Ovary (tissue), 9 donors: ENCODE results near the gene OR51B4. TPM values are rescaled to one million over a fixed set of nuclear protein-coding genes. Genes with fewer than 3 reads are reported as not detected.
"Not testable (repeated sequence)": the region's sequence is repeated elsewhere in the genome, so short reads cannot be mapped to it uniquely, and the experiment has no call there.

ENCODE experiments used
- DNase-seq, 5 donors: peaks; one replicate each; pipeline ENCODE4 v3.0.0-alpha.2; 2019 to 2020
- H3K27ac ChIP-seq, 2 donors: fragments of 200-600 bp; one replicate each; pipeline versions ENCODE4 v1.5.1 to v1.8.0; 2019 to 2022
- H3K27me3 ChIP-seq: fragments of 200-600 bp; one replicate; pipeline ENCODE4 v1.8.0; 2022
- H3K36me3 ChIP-seq: fragments of 200-600 bp; sonication (generic); one replicate; pipeline ENCODE4 v1.5.1; 2019
- H3K4me1 ChIP-seq: one replicate; pipeline ENCODE4 v1.8.1; 2013; ENCODE audit warnings: mild to moderate bottlenecking, moderate library complexity; ENCODE audit not compliant: insufficient read depth
- H3K4me3 ChIP-seq: fragments of 200-600 bp; sonication (generic); one replicate; pipeline ENCODE4 v1.5.1; 2017
- H3K9me3 ChIP-seq, 2 donors: fragments of 200-600 bp in 1 of 2; sonication (generic) in 1 of 2; one replicate each; pipeline versions ENCODE4 v1.5.1 to v1.8.1; 2013 to 2019; ENCODE audit warnings: mild to moderate bottlenecking in 1 of 2, moderate library complexity in 1 of 2
- CTCF ChIP-seq, 3 donors: fragments of 450-650 bp in 2 of 3; fragments of 200-600 bp in 1 of 3; IDR thresholded peaks; one replicate each; pipeline versions ENCODE4 v1.5.1 to v1.8.0; 2016 to 2022; ENCODE audit warnings: antibody characterized with exemption in 3 of 3, mild to moderate bottlenecking in 1 of 3
- EP300 ChIP-seq: sonication (generic); formaldehyde crosslinking; IDR thresholded peaks from one replicate; pipeline ENCODE4 v1.6.1; 2017; ENCODE audit warnings: antibody characterized with exemption
- POLR2A ChIP-seq: fragments of 450-650 bp; IDR thresholded peaks from one replicate; pipeline ENCODE4 v1.6.1; 2017; ENCODE audit warnings: antibody characterized with exemption, mild to moderate bottlenecking, moderate library complexity
- WGBS, 3 donors: extraction: QIAGEN DNeasy Blood & Tissue Kit in 1 of 3; methylation state at CpG; one replicate each; pipeline versions ENCODE4 v1.1.5 to v1.1.7; 2013 to 2017; 5-methylcytosine and 5-hydroxymethylcytosine counted together
- intact Hi-C, 4 donors: fragments of 100-400 bp; cut with DNase I; formaldehyde crosslinking; loops; one replicate each; pipeline versions ENCODE4 v1.11.0 to v1.15.1; 2022 to 2023
- polyA plus RNA-seq, 2 donors: library from polyadenylated mRNA; stranded (reverse); fragments of 200-250 nt in 1 of 2; fragments of 350-450 nt in 1 of 2; fragmentation: Illumina TruSeq in 1 of 2; extraction: RNeasy Lipid Tissue Mini Kit (QIAGEN cat#74804) in 1 of 2; gene quantifications; one replicate each; pipeline ENCODE4 v1.2.3, GENCODE V29; 2013 to 2014
- total RNA-seq, 7 donors: library from RNA; depleted of rRNA in 2 of 7; stranded (reverse); fragments of >200 nt in 2 of 7; fragmentation: NEBNext Ultra II Directional in 3 of 7; extraction: Animal tissue kit (Norgen Biotek cat#: 25700) in 3 of 7; gene quantifications; one replicate each; pipeline versions ENCODE4 v1.1.0 to v1.2.4, GENCODE V29; 2016 to 2023
- donor health status: DM: no; HTN: no; CAD: no; lungs with moderate emphysema.
- donor health status: DM: no; HTN: no; CAD: no.
- donor health status: Bipolar disorder and iron deficiency.
- donor health status: DM: yes; HTN: yes; CAD: no.
- donor health status: DM: no; HTN: no; CAD: no.
- donor health status: DM: yes; HTN: yes; CAD: no.

The OR51B4 gene
- total and polyA plus RNA-seq, 9 donors, result 0.25 to 0.63 (median 0.46) TPM; not detected in 5

- no peaks in the 10 kb centered on the region for H3K4me1 ChIP-seq
- no peak overlapping the region for H3K4me3 ChIP-seq
- H3K27ac ChIP-seq, result no peak overlapping the region
- WGBS, 3 donors, result 0 to 54% (median 3%) methylated on average over 1 of the region's 1 CpG
- H3K9me3 ChIP-seq, result no peaks in the 10 kb centered on the region
- no peaks in the 10 kb centered on the region for H3K36me3 ChIP-seq
- H3K27me3 ChIP-seq, result no peaks in the 10 kb centered on the region
- TF ChIP-seq CTCF (IDR thresholded peaks at IDR 0.05) (no peak), EP300 (no peak), POLR2A (no peak)
- no peak for DNase-seq
- intact Hi-C loops, result no loop called here
Measured at GRCh38 chr11:5298451-5298850, 3.3 kb downstream of the OR51B4 start.

- Histone ChIP-seq H3K27me3 (no peaks in the 10 kb centered on the region), H3K4me3 (no peak overlapping the region), H3K9me3 (no peaks in the 10 kb centered on the region), H3K4me1 (no peaks in the 10 kb centered on the region), H3K36me3 (no peaks in the 10 kb centered on the region), H3K27ac (no peak overlapping the region)
- intact Hi-C loops, result no loop called here
- no peak for DNase-seq
- WGBS, 3 donors, result 15 to 28% (median 26%) methylated on average over 4 of the region's 4 CpGs
- no peak for TF ChIP-seq CTCF (IDR thresholded peaks at IDR 0.05)
- no peak for TF ChIP-seq POLR2A
- TF ChIP-seq EP300, result no peak
Measured at GRCh38 chr11:5297721-5298323, 3.9 kb downstream of the OR51B4 start.

GRCh38 chr11:5294342-5294995 lies 7.3 kb downstream of the OR51B4 start:
- H3K4me3 ChIP-seq, intact Hi-C loops, H3K27me3 ChIP-seq, DNase-seq, H3K9me3 ChIP-seq, H3K4me1 ChIP-seq, H3K27ac ChIP-seq, H3K36me3 ChIP-seq: not testable (repeated sequence)
- WGBS, 3 donors, result 94 to 95% (median 95%) methylated on average over 37 to 41 of the region's 41 CpGs

- intact Hi-C loops, result no loop called here
- WGBS, 3 donors, result 95 to 96% (median 96%) methylated on average over 8 of the region's 8 CpGs
Measured at GRCh38 chr11:5293028-5293427, 8.7 kb downstream of the OR51B4 start.

More at GRCh38 chr11:5293028-5293427, 8.7 kb downstream of the OR51B4 start:
- Histone ChIP-seq H3K36me3 (no peaks in the 10 kb centered on the region), H3K4me3 (no peak overlapping the region), H3K4me1 (no peaks in the 10 kb centered on the region), H3K9me3 (no peaks in the 10 kb centered on the region), H3K27me3 (no peaks in the 10 kb centered on the region), H3K27ac (no peak overlapping the region)
- no peak for DNase-seq
- TF ChIP-seq CTCF (IDR thresholded peaks at IDR 0.05), result no peak
- no peak for TF ChIP-seq EP300
- TF ChIP-seq POLR2A, result no peak
